Ishikawa (cell line): ENCODE measurements around the gene EGR2.

Experiments used
- CEBPB ChIP-seq: IDR thresholded peaks from 2 replicates; pipeline ENCODE4 v1.6.1; 2012
- CREB1 ChIP-seq: IDR thresholded peaks from 2 replicates; pipeline ENCODE4 v1.6.1; 2012; ENCODE audit warnings: low read depth
- EGR1 ChIP-seq: IDR thresholded peaks from 2 replicates; pipeline ENCODE4 v1.6.1; 2012
- EP300 ChIP-seq: IDR thresholded peaks from 2 replicates; pipeline ENCODE4 v1.6.1; 2012; ENCODE audit warnings: borderline replicate concordance
- FOXM1 ChIP-seq: IDR thresholded peaks from 2 replicates; pipeline ENCODE4 v1.6.1; 2012; ENCODE audit warnings: low read depth, borderline replicate concordance
- NFIC ChIP-seq: IDR thresholded peaks from 2 replicates; pipeline ENCODE4 v1.6.1; 2012
- RAD21 ChIP-seq: IDR thresholded peaks from 2 replicates; pipeline ENCODE4 v1.6.1; 2012; ENCODE audit warnings: low read depth
- TAF1 ChIP-seq: IDR thresholded peaks from 2 replicates; pipeline ENCODE4 v1.6.1; 2012; ENCODE audit warnings: low read depth, mild to moderate bottlenecking
- TCF12 ChIP-seq: IDR thresholded peaks from 2 replicates; pipeline ENCODE4 v1.6.1; 2012; ENCODE audit warnings: low read depth
- TEAD4 ChIP-seq: IDR thresholded peaks from 2 replicates; pipeline ENCODE4 v1.6.1; 2012
- YY1 ChIP-seq: IDR thresholded peaks from 2 replicates; pipeline ENCODE4 v1.6.1; 2012; ENCODE audit warnings: low read depth
- ZBTB7A ChIP-seq: IDR thresholded peaks from 2 replicates; pipeline ENCODE4 v1.6.1; 2012; ENCODE audit warnings: low read depth
- TF ChIP-seq, protein P1 (sequence below): IDR thresholded peaks from 2 replicates; pipeline ENCODE4 v1.6.1; 2012
- TF ChIP-seq, protein P2 (sequence below): IDR thresholded peaks from 2 replicates; pipeline ENCODE4 v1.6.1; 2012
- TF ChIP-seq, protein P3 (sequence below): IDR thresholded peaks from 2 replicates; pipeline ENCODE4 v1.6.1; 2012; ENCODE audit warnings: low read depth, mild to moderate bottlenecking

The EGR2 gene

GRCh38 chr10:62779487-62780248 lies 36.5 kb downstream of the EGR2 start:
- TF ChIP-seq TCF12 (no peak), CEBPB (no peak), ZBTB7A (no peak), TEAD4 (no peak)
- TF ChIP-seq, protein P1, sequence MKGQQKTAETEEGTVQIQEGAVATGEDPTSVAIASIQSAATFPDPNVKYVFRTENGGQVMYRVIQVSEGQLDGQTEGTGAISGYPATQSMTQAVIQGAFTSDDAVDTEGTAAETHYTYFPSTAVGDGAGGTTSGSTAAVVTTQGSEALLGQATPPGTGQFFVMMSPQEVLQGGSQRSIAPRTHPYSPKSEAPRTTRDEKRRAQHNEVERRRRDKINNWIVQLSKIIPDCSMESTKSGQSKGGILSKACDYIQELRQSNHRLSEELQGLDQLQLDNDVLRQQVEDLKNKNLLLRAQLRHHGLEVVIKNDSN = no peak
- TF ChIP-seq, protein P2, sequence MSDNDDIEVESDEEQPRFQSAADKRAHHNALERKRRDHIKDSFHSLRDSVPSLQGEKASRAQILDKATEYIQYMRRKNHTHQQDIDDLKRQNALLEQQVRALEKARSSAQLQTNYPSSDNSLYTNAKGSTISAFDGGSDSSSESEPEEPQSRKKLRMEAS = no peak

- TF ChIP-seq EGR1 (no peak), TEAD4 (no peak), NFIC (no peak), EP300 (no peak), ZBTB7A (no peak)
- TF ChIP-seq, protein P3, sequence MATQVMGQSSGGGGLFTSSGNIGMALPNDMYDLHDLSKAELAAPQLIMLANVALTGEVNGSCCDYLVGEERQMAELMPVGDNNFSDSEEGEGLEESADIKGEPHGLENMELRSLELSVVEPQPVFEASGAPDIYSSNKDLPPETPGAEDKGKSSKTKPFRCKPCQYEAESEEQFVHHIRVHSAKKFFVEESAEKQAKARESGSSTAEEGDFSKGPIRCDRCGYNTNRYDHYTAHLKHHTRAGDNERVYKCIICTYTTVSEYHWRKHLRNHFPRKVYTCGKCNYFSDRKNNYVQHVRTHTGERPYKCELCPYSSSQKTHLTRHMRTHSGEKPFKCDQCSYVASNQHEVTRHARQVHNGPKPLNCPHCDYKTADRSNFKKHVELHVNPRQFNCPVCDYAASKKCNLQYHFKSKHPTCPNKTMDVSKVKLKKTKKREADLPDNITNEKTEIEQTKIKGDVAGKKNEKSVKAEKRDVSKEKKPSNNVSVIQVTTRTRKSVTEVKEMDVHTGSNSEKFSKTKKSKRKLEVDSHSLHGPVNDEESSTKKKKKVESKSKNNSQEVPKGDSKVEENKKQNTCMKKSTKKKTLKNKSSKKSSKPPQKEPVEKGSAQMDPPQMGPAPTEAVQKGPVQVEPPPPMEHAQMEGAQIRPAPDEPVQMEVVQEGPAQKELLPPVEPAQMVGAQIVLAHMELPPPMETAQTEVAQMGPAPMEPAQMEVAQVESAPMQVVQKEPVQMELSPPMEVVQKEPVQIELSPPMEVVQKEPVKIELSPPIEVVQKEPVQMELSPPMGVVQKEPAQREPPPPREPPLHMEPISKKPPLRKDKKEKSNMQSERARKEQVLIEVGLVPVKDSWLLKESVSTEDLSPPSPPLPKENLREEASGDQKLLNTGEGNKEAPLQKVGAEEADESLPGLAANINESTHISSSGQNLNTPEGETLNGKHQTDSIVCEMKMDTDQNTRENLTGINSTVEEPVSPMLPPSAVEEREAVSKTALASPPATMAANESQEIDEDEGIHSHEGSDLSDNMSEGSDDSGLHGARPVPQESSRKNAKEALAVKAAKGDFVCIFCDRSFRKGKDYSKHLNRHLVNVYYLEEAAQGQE = no peak
Measured at GRCh38 chr10:62778125-62778524, 38.0 kb downstream of the EGR2 start.

DNA sequence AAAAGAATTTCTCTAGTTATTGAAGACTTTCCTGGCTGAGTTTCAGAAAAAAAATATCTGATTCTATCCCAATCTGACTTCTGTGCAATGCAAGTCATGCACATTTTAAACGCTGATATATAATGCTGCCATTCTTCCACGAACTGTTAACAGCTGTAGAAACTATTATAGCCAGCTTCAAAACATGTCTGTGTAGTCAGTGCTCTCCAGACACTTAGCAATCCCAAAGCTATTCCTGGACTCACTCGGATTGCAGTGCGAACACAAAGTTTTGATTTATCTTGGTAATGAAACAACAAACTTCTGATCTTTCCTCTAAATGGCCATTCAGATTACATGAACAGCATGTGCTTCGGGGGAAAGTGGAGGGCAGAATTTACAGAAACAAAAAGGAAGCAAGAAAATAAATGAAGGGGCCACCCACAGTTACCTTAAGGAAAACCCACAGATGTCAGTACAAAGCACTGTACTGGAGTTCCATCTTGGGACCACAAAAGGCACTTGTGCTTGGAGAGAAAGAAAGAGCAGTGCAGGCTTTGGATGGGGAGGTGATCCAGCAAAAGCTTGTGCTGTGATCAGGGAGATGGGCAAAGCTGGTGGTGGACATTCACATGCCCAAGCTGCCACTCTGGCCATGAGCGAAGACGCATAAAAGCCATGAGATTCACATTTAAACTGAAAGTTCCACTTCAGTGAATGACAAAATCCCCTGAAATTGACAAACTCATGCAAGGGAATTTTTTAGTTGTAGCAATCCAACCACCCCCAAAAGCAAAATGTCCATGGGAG lies 43.8 kb downstream of the EGR2 start:
- no peak for TF ChIP-seq FOXM1
- TF ChIP-seq TAF1 = no peak
- TF ChIP-seq RAD21 = no peak
- TF ChIP-seq, protein P1 = no peak
- no peak for TF ChIP-seq ZBTB7A
- TF ChIP-seq YY1 = no peak
- no peak for TF ChIP-seq TEAD4
- no peak for TF ChIP-seq TCF12
- no peak for TF ChIP-seq CEBPB
- no peak for TF ChIP-seq EGR1
- TF ChIP-seq, protein P3 = no peak
- TF ChIP-seq, protein P2 = no peak
- TF ChIP-seq NFIC = no peak
- no peak for TF ChIP-seq EP300
- no peak for TF ChIP-seq CREB1

DNA sequence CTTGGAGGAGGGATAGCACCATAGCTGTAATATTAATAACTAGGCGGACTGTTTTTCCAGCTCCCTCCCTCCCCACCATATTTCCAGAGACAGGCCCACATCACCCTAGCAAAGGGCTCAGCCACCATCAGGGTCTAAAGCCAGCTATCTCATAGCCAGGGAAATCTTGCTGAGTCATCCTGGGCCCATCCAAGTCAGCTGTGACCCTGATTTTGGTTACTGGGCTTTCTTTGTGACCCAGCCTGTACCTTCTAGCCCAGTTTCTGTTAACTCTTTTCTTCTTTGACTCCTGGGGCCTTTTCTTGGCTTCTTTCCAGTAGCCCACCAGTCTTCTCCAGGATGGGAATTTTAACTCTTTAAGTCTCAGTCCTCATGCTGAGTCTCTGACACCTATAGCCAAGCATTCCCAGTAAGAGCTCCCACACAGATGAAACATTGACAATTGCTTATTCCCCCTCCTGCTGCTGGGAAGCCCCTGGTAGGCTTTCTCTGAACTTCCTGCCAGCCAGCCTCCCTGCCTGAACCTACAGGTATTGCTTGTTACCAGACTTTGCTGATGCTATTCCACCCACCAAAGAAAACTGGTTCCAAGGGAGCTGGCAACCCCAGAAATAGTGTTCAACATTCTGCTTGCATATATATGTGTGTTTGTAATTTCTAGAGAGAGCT lies 46.5 kb downstream of the EGR2 start:
- TF ChIP-seq CREB1 = no peak
- TF ChIP-seq, protein P2 = no peak
- no peak for TF ChIP-seq NFIC
- TF ChIP-seq RAD21 = no peak
- no peak for TF ChIP-seq YY1
- TF ChIP-seq CEBPB = no peak

- TF ChIP-seq, protein P3 = no peak
- no peak for TF ChIP-seq RAD21
Measured at GRCh38 chr10:62766386-62766785, 49.8 kb downstream of the EGR2 start.
